ENCODE data around the gene EMX1. TPM values are rescaled to one million over a fixed set of nuclear protein-coding genes. Genes with fewer than 3 reads are reported as not detected.

Gene EMX1
- total RNA-seq, 1 donor, result not detected

DNA sequence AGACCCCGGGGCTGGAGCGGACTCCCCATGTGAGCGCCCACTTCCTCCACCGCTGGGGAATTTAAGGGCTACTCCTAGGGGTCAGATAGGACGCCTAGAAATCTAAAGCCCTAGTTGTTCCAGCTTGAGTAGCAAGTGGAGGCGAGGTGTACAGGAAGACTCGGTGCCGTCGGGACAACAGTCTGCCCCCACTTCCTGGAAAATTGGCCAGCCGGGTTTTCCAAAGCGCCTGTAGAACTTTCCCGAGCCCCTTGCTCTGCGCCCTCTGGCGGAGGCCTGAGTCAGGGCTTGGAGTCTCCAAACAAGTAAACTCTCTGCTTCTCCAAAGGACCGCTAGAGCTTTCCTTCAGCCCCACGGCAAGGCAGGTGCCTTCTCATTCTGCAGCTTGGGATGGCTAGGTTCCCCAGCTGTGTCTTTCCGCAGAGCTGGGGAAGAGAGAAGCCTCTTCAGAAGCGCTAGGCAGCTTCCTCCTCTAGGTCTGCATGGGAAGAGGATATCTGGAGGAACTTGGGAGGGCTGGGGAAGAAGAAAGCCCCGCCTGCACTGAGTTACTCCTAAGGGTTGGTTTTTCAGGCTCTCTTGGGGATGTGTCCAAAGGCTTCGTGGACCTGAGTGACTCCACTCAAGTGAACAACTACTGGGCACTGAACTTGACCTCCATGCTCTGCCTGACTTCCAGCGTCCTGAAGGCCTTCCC is 29.4 kb upstream of the EMX1 start:
- peak; percentile 89 for DNase-seq (ENCODE audit: low read depth)
- H3K4me3 ChIP-seq (ENCODE audit: low read depth, low read length), result peak overlapping the region; percentile 80
- TF ChIP-seq, protein P1, sequence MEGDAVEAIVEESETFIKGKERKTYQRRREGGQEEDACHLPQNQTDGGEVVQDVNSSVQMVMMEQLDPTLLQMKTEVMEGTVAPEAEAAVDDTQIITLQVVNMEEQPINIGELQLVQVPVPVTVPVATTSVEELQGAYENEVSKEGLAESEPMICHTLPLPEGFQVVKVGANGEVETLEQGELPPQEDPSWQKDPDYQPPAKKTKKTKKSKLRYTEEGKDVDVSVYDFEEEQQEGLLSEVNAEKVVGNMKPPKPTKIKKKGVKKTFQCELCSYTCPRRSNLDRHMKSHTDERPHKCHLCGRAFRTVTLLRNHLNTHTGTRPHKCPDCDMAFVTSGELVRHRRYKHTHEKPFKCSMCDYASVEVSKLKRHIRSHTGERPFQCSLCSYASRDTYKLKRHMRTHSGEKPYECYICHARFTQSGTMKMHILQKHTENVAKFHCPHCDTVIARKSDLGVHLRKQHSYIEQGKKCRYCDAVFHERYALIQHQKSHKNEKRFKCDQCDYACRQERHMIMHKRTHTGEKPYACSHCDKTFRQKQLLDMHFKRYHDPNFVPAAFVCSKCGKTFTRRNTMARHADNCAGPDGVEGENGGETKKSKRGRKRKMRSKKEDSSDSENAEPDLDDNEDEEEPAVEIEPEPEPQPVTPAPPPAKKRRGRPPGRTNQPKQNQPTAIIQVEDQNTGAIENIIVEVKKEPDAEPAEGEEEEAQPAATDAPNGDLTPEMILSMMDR (IDR thresholded peaks at IDR 0.05; ENCODE audit: insufficient read depth, low read depth, low read length), result peak; percentile 99

DNA sequence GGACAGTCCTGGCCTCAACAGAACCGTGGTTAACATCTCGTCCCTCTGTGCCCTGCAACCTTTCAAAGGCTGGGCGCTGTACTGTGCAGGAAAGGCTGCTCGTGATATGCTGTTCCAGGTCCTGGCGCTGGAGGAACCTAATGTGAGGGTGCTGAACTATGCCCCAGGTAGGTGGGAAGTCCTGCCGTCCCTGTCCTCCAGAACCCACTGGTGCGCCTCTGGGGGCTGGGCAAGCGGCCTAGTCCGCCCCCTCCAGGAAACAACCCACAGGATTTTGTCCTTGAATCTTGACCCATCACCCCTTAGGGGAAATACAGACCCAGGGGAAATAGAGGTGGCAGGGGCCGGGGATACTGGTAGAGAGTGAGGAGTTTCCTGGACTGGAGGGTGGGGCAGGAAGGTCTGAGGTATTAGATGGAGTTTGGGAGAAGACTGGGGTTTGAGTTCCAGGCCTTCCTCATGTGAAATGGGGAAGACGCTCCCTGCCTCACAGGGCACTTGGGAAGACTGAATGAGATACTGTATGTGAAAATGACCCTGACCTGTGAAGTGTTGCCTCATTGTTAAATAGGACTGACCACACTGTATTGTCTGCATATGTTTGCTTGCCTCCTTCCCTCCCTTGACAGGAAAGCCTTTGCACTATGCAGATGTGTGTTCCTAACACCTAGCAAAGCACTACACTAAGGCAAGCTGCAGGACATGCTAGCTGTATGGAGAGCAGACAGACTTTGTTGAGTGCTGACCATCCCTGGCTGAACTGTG is 28.7 kb upstream of the EMX1 start:
- TF ChIP-seq, protein P1 (IDR thresholded peaks at IDR 0.05; ENCODE audit: insufficient read depth, low read depth, low read length), result no peak
- DNase-seq (ENCODE audit: low read depth), result no peak
- peak overlapping the region; percentile 80 for H3K4me3 ChIP-seq (ENCODE audit: low read depth, low read length)

DNA sequence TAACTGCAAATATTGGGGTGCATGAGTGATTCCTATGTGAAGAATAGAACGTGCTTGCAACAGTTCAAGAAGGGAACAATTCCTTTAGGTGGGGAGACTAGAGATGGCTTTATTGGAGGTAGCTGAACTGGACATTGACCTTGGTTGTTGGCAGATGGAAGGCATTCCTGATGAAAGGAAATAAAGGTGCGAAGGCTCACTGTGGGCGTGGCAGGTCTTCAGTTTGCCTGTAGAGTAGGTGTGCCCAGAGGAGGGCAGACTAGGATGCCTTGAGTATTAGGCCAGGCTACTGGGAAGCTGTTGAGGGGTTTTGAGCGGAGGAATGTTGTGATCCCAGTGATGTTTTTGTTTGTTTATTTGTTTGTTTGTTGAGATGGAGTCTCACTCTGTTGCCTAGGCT is 27.3 kb upstream of the EMX1 start:
- TF ChIP-seq, protein P1 (IDR thresholded peaks at IDR 0.05; ENCODE audit: insufficient read depth, low read depth, low read length), result no peak
- no peak for DNase-seq (ENCODE audit: low read depth)
- no peak overlapping the region for H3K4me3 ChIP-seq (ENCODE audit: low read depth, low read length)

DNA sequence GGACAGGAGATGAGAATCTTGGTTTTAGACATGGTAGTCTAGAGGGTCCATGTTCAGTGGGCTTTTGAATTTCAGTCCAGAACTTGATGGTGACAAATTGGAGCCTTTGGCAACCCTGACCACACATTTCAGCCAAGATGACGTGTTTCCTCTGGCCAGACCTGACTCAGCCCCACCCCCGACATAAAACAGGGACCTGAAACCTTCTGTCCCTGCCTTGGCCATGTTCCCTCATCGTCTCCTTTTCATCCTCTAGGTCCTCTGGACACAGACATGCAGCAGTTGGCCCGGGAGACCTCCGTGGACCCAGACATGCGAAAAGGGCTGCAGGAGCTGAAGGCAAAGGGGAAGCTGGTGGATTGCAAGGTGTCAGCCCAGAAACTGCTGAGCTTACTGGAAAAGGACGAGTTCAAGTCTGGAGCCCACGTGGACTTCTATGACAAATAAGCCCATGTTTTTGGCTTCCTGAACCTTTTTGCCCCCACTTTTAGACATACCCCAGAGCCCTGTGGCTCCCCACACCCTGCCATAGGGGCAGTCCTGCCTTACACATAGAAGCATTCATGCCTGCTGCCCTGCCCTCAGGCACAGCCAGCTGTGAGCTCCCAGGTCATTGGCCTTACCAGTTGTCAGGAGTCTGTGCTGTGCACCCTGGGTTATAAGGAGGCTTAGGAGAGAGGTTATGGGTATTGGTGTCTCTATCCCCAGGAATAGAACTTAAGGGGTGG is 26.1 kb upstream of the EMX1 start:
- TF ChIP-seq, protein P1 (IDR thresholded peaks at IDR 0.05; ENCODE audit: insufficient read depth, low read depth, low read length), result no peak
- H3K4me3 ChIP-seq (ENCODE audit: low read depth, low read length), result no peak overlapping the region
- no peak for DNase-seq (ENCODE audit: low read depth)

DNA sequence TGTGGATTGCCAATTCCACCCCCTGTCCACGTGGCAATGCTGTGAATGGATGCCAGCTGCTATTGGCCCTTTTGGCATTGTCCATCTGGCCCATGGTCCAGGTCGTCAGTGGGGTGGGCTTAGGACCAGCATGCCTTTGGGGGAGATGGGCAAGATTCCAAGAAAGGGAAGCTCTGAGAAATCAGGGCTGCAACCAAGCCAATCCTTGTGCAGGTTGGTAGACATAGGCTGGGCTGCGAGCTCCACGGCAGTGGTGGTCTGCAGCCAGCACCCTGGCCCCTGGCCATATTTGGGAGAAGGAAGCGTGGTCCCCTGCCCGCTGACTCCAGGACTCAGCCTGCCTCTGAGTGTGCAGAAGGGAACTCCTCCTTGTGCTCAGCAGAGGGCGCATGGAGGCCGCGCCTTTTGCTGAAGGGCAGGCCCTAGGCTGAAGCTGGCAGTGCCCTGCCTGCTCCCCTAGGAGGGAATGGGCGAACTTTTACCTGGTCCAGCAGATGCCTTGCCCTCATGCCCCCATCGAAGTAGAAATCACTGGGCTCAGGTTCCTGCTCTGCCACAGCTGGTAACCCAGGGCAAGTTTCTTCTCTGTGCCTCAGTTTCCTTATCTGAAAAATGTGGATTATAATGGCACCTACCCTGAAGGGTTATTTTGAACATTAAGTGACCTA is 24.7 kb upstream of the EMX1 start:
- TF ChIP-seq, protein P1 (IDR thresholded peaks at IDR 0.05; ENCODE audit: insufficient read depth, low read depth, low read length), result peak; percentile 83
- H3K4me3 ChIP-seq (ENCODE audit: low read depth, low read length), result no peak overlapping the region
- DNase-seq (ENCODE audit: low read depth), result peak; percentile 64

DNA sequence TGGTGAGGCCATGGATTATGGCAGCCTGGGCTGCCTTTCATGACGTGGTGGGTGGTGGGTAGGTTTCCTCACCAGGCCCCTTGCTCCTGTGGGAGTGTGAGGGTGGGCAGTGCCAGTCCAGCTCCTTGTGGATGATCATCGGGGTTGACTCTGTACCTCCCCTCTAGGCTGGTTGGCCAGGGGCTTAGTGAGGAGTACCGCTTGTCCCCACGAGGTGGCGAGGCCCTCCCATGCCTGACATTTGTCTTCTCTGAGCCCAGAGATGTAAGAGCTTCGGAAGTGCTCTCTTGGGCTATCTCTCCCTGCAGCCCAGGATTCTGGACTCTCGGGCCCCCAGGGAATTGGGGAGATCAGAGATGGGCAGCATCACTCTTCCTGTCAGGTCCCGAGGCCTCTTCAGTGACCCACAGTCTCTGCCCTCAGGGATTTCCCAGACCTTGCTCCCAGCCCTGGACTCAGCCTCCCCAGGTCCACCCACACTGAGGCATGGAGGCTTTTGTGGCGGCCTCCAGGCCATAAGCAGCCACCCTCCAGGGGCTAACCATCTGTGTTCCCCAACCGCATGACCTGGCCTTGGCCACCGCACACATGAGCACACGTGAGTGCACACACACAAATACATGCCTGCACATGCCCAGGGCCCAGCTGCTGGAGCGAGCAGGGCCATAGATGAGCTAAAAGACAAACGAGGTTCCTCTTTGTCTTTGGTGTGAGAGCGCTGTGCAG is 23.6 kb upstream of the EMX1 start:
- TF ChIP-seq, protein P1 (IDR thresholded peaks at IDR 0.05; ENCODE audit: insufficient read depth, low read depth, low read length), result peak; percentile 77
- DNase-seq (ENCODE audit: low read depth), result peak; percentile 60
- no peak overlapping the region for H3K4me3 ChIP-seq (ENCODE audit: low read depth, low read length)
